Nephron progenitor cell (in vitro differentiated cells): ENCODE results near the gene TIMMDC1.
A peak's percentile ranks its signal among the peaks of the same experiment; 100 is the strongest.

Experiments
- DNase-seq: peaks from one replicate; pipeline ENCODE4 v3.0.0; 2021
- H3K27ac Mint-ChIP-seq: 2 replicates; pipeline ENCODE4 v1.8.0; 2021; ENCODE audit warnings: mild to moderate bottlenecking, moderate library complexity, mixed read lengths
- H3K27me3 Mint-ChIP-seq: 2 replicates; pipeline ENCODE4 v1.8.0; 2021; ENCODE audit warnings: mild to moderate bottlenecking, low read depth, mixed read lengths; ENCODE audit not compliant: poor library complexity
- H3K36me3 Mint-ChIP-seq: 2 replicates; pipeline ENCODE4 v1.8.0; 2021; ENCODE audit warnings: low read depth, mixed read lengths
- H3K4me1 Mint-ChIP-seq: 2 replicates; pipeline ENCODE4 v1.8.0; 2021; ENCODE audit warnings: mixed read lengths
- H3K4me3 Mint-ChIP-seq: 2 replicates; pipeline ENCODE4 v1.8.0; 2021; ENCODE audit warnings: mild to moderate bottlenecking, moderate library complexity, mixed read lengths
- H3K9me3 Mint-ChIP-seq: 2 replicates; pipeline ENCODE4 v1.8.0; 2021; ENCODE audit warnings: mild to moderate bottlenecking, moderate library complexity, mixed read lengths
- TF ChIP-seq, protein P1 (sequence below): fragments of 200-600 bp; sonication (generic); IDR thresholded peaks from 2 replicates; pipeline ENCODE4 v1.5.0; 2021; ENCODE audit warnings: antibody characterized with exemption

The TIMMDC1 gene, protein sequence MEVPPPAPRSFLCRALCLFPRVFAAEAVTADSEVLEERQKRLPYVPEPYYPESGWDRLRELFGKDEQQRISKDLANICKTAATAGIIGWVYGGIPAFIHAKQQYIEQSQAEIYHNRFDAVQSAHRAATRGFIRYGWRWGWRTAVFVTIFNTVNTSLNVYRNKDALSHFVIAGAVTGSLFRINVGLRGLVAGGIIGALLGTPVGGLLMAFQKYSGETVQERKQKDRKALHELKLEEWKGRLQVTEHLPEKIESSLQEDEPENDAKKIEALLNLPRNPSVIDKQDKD

DNA sequence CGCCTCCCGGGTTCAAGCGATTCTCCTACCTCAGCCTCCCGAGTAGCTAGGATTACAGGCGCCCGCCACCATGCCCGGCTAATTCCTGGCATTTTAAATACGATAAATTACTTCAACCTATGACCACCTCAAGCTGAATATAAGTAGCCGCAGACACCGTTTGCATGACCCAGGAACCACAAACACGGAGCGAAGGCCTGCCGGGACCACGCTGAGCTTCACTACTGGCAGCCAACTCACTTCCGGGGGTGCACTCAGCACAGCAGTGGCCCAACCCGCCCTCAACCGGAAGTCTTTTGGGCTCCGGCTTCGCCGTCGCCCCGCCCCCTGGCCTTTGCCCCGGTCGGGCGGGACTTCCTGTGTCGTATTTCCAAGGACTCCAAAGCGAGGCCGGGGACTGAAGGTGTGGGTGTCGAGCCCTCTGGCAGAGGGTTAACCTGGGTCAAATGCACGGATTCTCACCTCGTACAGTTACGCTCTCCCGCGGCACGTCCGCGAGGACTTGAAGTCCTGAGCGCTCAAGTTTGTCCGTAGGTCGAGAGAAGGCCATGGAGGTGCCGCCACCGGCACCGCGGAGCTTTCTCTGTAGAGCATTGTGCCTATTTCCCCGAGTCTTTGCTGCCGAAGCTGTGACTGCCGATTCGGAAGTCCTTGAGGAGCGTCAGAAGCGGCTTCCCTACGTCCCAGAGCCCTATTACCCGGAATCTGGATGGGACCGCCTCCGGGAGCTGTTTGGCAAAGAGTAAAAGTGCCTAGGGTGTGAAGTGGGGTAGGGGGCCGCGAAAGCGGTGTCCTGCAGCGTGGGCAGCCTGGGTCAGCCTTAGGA, at the start of gene TIMMDC1:
Gene TIMMDC1, plus strand, starts transcription at position 362 of the 826 bp plus-strand sequence. Its CDS starts 187 bp downstream, at position 549.
- H3K27ac Mint-ChIP-seq, result peak within 1 kb of the TSS; percentile 100
- peaks cover 4% of the 10 kb centered on the region for H3K27me3 Mint-ChIP-seq
- peak within 1 kb of the TSS; percentile 100 for H3K4me3 Mint-ChIP-seq
- peaks cover 45% of the 10 kb centered on the region for H3K4me1 Mint-ChIP-seq
- H3K9me3 Mint-ChIP-seq, result no peaks in the 10 kb centered on the region
- DNase-seq, result peak; percentile 96
- TF ChIP-seq, protein P1, sequence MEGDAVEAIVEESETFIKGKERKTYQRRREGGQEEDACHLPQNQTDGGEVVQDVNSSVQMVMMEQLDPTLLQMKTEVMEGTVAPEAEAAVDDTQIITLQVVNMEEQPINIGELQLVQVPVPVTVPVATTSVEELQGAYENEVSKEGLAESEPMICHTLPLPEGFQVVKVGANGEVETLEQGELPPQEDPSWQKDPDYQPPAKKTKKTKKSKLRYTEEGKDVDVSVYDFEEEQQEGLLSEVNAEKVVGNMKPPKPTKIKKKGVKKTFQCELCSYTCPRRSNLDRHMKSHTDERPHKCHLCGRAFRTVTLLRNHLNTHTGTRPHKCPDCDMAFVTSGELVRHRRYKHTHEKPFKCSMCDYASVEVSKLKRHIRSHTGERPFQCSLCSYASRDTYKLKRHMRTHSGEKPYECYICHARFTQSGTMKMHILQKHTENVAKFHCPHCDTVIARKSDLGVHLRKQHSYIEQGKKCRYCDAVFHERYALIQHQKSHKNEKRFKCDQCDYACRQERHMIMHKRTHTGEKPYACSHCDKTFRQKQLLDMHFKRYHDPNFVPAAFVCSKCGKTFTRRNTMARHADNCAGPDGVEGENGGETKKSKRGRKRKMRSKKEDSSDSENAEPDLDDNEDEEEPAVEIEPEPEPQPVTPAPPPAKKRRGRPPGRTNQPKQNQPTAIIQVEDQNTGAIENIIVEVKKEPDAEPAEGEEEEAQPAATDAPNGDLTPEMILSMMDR, result no peak
- peaks cover 13% of the 10 kb centered on the region for H3K36me3 Mint-ChIP-seq

DNA sequence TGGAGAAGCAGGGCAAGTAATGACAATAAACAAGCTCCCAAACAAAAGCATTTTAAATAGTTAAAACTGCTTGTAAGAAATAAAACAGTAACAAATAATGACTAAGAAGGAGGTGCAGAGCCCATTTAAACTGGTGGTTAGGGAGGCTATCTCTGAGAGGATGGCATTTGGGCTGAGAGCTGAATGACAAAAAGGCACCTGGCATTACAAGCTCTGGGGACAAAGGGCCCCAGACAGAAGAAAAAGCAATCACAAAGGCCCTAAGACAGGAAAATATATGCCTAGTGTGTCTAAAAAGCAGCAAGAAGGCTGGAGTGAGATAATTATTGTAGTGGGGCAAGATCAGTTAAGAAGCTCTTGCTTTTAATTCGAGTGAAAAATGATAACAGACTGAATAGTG, 44.5 kb upstream of the TIMMDC1 start:
- Mint-ChIP-seq H3K4me3 (no peak overlapping the region), H3K9me3 (no peaks in the 10 kb centered on the region), H3K27me3 (no peaks in the 10 kb centered on the region), H3K27ac (peak overlapping the region; percentile 13), H3K4me1 (no peaks in the 10 kb centered on the region), H3K36me3 (peaks cover 68% of the 10 kb centered on the region)
- TF ChIP-seq, protein P1, result no peak
- DNase-seq, result no peak

DNA sequence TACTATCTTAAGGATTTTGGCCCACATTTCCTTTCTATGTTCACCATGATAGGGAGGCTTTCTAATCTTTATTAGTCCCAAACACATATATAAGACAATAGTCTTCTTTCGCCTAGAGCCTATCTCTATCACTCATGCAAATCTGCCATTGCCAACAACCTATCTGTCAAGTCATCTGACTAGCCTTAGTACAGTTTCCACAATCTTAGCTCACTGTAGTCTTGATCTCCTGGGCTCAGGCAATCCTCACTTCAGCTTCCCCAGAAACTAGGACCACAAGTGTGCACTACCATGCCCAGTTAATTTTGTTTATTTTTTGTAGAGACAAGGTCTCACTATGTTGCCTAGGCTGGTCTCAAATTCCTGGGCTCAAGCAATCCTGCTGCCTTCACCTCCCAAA, 41.9 kb upstream of the TIMMDC1 start:
- DNase-seq, result no peak
- H3K27me3 Mint-ChIP-seq, result no peaks in the 10 kb centered on the region
- no peaks in the 10 kb centered on the region for H3K9me3 Mint-ChIP-seq
- TF ChIP-seq, protein P1, result no peak
- peaks cover 77% of the 10 kb centered on the region for H3K36me3 Mint-ChIP-seq
- H3K4me3 Mint-ChIP-seq, result no peak overlapping the region
- H3K27ac Mint-ChIP-seq, result no peak overlapping the region
- peaks cover 12% of the 10 kb centered on the region for H3K4me1 Mint-ChIP-seq

DNA sequence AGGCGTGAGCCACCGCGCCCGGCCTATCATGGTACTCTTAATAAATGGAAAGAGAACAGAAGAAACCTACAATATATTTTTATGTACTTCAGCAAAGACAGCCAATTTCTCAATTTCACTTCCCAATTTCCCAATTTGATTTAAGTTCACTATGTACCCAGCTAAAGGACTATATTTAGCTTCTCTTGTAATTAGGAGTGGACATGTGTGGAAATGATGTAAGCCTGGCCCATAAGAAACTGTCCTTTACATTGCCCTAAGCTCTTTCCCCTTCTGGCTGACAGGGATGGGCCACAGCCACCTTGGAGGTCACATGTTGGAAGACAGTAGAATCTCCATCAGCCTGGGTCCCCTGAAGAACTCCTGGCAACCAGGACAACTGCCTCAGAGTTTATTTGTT, 41.1 kb upstream of the TIMMDC1 start:
- DNase-seq, result no peak
- Mint-ChIP-seq H3K9me3 (no peaks in the 10 kb centered on the region), H3K36me3 (peaks cover 76% of the 10 kb centered on the region), H3K27ac (no peak overlapping the region), H3K27me3 (no peaks in the 10 kb centered on the region), H3K4me1 (peaks cover 20% of the 10 kb centered on the region), H3K4me3 (no peak overlapping the region)
- TF ChIP-seq, protein P1, result no peak

DNA sequence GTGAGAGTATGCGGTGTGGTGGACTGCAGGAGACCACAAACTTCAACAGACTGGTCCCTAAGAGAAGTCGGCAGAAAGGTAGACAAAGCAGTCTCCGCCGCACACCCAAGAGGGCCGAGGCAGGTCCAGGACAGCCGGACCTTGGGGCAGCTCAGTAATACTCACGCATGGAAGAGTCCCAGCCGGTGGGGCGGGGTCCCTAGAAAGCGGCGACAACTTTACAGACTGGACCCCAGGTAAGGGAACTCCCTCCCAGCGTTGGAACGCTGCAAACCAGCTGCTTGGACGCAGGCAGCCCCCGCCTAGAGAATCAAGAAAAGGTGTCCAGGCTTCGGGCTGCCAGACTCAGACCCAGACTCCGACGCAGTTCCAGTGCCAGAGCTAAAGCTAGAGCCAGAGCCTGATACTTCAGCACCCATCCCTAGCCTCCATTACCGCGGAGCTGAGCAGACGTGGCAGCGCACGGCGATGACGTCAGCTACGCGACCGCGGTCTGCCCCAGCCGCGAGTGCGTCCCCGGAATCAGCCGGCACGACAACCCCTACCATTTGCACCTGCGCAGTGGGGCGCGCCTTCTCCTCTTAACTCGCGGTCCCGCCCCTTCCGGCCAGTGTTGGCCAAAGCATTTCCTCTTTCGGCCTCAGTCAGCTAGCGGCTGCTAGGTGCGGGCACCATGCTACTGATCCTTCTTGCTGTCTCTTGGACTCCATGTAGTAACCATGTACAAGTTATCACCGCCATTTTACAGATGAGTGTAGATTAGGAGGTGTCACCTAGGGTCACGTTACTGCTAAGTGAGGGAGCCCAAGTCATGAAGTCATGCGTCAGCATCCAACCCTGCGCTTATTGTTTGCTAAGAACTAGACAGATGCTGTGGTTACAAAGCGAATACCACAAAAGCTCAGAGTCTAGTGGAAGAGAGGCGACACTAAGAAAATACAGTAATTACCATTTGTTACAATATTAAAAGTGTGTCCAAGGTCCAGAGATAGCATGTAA, 34.9 kb upstream of the TIMMDC1 start, which contains the start of gene TMEM39A:
Gene TMEM39A, minus strand, starts transcription at position 445 of the 999 bp plus-strand sequence. CDS start 1,541 bp downstream, outside the sequence.
- peak; percentile 99 for DNase-seq
- peaks cover 31% of the 10 kb centered on the region for H3K36me3 Mint-ChIP-seq
- H3K27ac Mint-ChIP-seq, result peak within 1 kb of the TSS; percentile 96
- H3K27me3 Mint-ChIP-seq, result no peaks in the 10 kb centered on the region
- no peaks in the 10 kb centered on the region for H3K9me3 Mint-ChIP-seq
- TF ChIP-seq, protein P1, result no peak
- peaks cover 43% of the 10 kb centered on the region for H3K4me1 Mint-ChIP-seq
- H3K4me3 Mint-ChIP-seq, result peak within 1 kb of the TSS; percentile 96
